HEK293 (cell line): ENCODE data around the gene JAZF1.

ENCODE experiments used
- CTCF ChIA-PET: fragments of 350-600 bp; formaldehyde crosslinking; extraction: SDS; loops from one replicate; lab custom pipeline; 2021; ENCODE audit warnings: antibody characterized with exemption; lab: Yijun Ruan, JAX
- POLR2A ChIA-PET: fragments of 300-600 bp; formaldehyde crosslinking; extraction: SDS; loops from one replicate; lab custom pipeline; 2020; ENCODE audit warnings: antibody characterized with exemption, inconsistent platforms; lab: Yijun Ruan, JAX
- H3K27ac ChIP-seq: fragments of 200-500 bp; sonication (Bioruptor generic); 2 replicates; pipeline ENCODE4 v1.5.1; 2014; ENCODE audit warnings: low read depth, low read length, control low read depth, inconsistent platforms; ENCODE audit errors: extremely low read depth
- H3K36me3 ChIP-seq, 2 experiments: fragments of 200-500 bp in 1 of 2; sonication (Bioruptor generic) in 1 of 2; 1 replicate in 1 of 2; 2 replicates in 1 of 2; pipeline ENCODE4 v1.5.1; 2014 to 2017; ENCODE audit warnings: inconsistent platforms in 2 of 2, low read length in 2 of 2; ENCODE audit not compliant: control insufficient read depth in 2 of 2, insufficient read depth in 1 of 2
- H3K4me1 ChIP-seq: fragments of 200-500 bp; sonication (Bioruptor generic); 2 replicates; pipeline ENCODE4 v1.5.1; 2014; ENCODE audit warnings: mild to moderate bottlenecking, low read length, inconsistent platforms; ENCODE audit not compliant: control insufficient read depth, insufficient read depth
- H3K4me3 ChIP-seq: 2 replicates; pipeline ENCODE4 v1.5.1; 2011; ENCODE audit warnings: low read depth, mild to moderate bottlenecking, control low read depth, low read length, moderate library complexity
- H3K9me3 ChIP-seq: fragments of 200-500 bp; sonication (Bioruptor generic); 2 replicates; pipeline ENCODE4 v1.5.1; 2014; ENCODE audit warnings: low read depth, low read length, inconsistent platforms; ENCODE audit not compliant: control insufficient read depth, insufficient read depth
- KLF7 ChIP-seq: fragments of 450-650 bp; formaldehyde crosslinking; IDR thresholded peaks from 2 replicates; pipeline ENCODE4 v1.5.1; 2016; ENCODE audit warnings: missing biosample characterization, missing genetic modification characterization, borderline replicate concordance
- ZBTB17 ChIP-seq: fragments of 450-650 bp; formaldehyde crosslinking; IDR thresholded peaks from 2 replicates; pipeline ENCODE4 v1.5.1; 2016; ENCODE audit warnings: missing biosample characterization, missing genetic modification characterization
- ZNF10 ChIP-seq: fragments of 450-650 bp; formaldehyde crosslinking; IDR thresholded peaks from 2 replicates; pipeline ENCODE4 v1.5.1; 2017; ENCODE audit warnings: missing biosample characterization, missing genetic modification characterization
- ZNF146 ChIP-seq: fragments of 450-650 bp; formaldehyde crosslinking; IDR thresholded peaks from 2 replicates; pipeline ENCODE4 v1.5.1; 2016; ENCODE audit warnings: missing biosample characterization, missing genetic modification characterization
- ZNF174 ChIP-seq: fragments of 450-650 bp; formaldehyde crosslinking; IDR thresholded peaks from 2 replicates; pipeline ENCODE4 v1.5.0; 2017; ENCODE audit warnings: missing biosample characterization, mild to moderate bottlenecking, missing genetic modification characterization
- ZNF221 ChIP-seq: fragments of 450-650 bp; formaldehyde crosslinking; IDR thresholded peaks from 2 replicates; pipeline ENCODE4 v1.5.1; 2017; ENCODE audit warnings: missing biosample characterization, missing genetic modification characterization, borderline replicate concordance
- ZNF514 ChIP-seq: fragments of 450-650 bp; formaldehyde crosslinking; IDR thresholded peaks from 2 replicates; pipeline ENCODE4 v1.5.1; 2016; ENCODE audit warnings: missing biosample characterization, missing genetic modification characterization
- ZNF549 ChIP-seq: fragments of 450-650 bp; IDR thresholded peaks from 2 replicates; pipeline ENCODE4 v1.5.1; 2018; ENCODE audit warnings: missing biosample characterization, missing genetic modification characterization, mild to moderate bottlenecking, inconsistent platforms, moderate library complexity
- ZNF658 ChIP-seq: fragments of 450-650 bp; formaldehyde crosslinking; IDR thresholded peaks from 2 replicates; pipeline ENCODE4; 2016; ENCODE audit warnings: missing biosample characterization, missing genetic modification characterization
- TF ChIP-seq, protein P1 (sequence below): fragments of 450-650 bp; formaldehyde crosslinking; IDR thresholded peaks from 2 replicates; pipeline ENCODE4 v1.5.1; 2016; ENCODE audit warnings: missing biosample characterization, missing genetic modification characterization
- TF ChIP-seq, protein P2 (sequence below): fragments of 450-650 bp; formaldehyde crosslinking; IDR thresholded peaks from 2 replicates; pipeline ENCODE4 v1.5.1; 2016; ENCODE audit warnings: missing biosample characterization, missing genetic modification characterization
- TF ChIP-seq, protein P3 (sequence below): fragments of 450-650 bp; formaldehyde crosslinking; IDR thresholded peaks from 2 replicates; pipeline ENCODE4 v1.5.1; 2016; ENCODE audit warnings: missing biosample characterization, missing genetic modification characterization
- TF ChIP-seq, protein P4 (sequence below): fragments of 450-650 bp; formaldehyde crosslinking; IDR thresholded peaks from 2 replicates; pipeline ENCODE4 v1.5.1; 2016; ENCODE audit warnings: missing biosample characterization, missing genetic modification characterization, borderline replicate concordance

Gene JAZF1

GRCh38 chr7:28155964-28156363, 24.6 kb downstream of the JAZF1 start:
- TF ChIP-seq ZNF10 (tag by site-specific recombination) = no peak
- peak; percentile 15; the same call in 1 of the 2 replicates for TF ChIP-seq ZBTB17 (tag by site-specific recombination)
- TF ChIP-seq, protein P1, sequence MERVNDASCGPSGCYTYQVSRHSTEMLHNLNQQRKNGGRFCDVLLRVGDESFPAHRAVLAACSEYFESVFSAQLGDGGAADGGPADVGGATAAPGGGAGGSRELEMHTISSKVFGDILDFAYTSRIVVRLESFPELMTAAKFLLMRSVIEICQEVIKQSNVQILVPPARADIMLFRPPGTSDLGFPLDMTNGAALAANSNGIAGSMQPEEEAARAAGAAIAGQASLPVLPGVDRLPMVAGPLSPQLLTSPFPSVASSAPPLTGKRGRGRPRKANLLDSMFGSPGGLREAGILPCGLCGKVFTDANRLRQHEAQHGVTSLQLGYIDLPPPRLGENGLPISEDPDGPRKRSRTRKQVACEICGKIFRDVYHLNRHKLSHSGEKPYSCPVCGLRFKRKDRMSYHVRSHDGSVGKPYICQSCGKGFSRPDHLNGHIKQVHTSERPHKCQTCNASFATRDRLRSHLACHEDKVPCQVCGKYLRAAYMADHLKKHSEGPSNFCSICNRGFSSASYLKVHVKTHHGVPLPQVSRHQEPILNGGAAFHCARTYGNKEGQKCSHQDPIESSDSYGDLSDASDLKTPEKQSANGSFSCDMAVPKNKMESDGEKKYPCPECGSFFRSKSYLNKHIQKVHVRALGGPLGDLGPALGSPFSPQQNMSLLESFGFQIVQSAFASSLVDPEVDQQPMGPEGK (tag by site-specific recombination) = no peak
- Histone ChIP-seq H3K27ac (no peak overlapping the region), H3K4me3 (no peak overlapping the region), H3K9me3 (no peaks in the 10 kb centered on the region), H3K4me1 (peaks cover 2% of the 10 kb centered on the region; the same call in 1 of the 2 replicates), H3K36me3 (no peaks in the 10 kb centered on the region)
- CTCF ChIA-PET = no interaction called here
- POLR2A ChIA-PET = no interaction called here

DNA sequence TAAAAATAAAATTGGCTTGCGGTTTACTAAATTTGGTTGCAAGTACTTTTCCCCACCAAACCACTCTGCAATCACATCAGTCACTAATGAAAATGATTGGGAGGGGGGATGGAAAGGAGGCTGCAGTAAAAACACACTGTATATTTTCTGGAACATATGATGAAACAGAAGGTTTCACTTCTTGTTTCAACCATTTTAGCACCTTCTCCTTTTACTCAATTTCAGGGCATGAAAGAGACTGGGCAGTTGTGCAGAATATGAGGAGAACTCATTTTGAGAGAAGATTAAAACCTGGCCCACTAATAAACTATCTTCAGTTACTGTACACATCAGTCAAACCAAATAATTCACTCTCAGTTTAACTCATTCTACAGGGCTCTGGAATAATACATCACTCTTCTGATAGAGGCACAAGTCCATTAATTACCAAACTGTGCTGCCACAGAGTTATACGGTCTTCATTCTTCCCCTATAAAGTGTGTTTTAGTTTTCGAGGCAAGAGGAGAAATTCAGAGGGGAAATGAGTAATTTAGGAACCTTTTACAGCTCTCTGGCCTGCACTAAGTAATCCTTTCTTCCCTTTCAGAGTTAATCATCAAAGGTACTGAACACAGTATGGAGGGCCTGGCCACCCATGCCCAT, 25.5 kb downstream of the JAZF1 start:
- ChIA-PET POLR2A (no interaction called here), CTCF (no interaction called here)
- H3K9me3 ChIP-seq = no peaks in the 10 kb centered on the region
- H3K27ac ChIP-seq = no peak overlapping the region; the same call in 1 of the 2 replicates
- peaks cover 2% of the 10 kb centered on the region; the same call in 1 of the 2 replicates for H3K4me1 ChIP-seq
- TF ChIP-seq, protein P2, sequence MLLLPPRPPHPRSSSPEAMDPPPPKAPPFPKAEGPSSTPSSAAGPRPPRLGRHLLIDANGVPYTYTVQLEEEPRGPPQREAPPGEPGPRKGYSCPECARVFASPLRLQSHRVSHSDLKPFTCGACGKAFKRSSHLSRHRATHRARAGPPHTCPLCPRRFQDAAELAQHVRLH (tag by site-specific recombination) = no peak
- no peak overlapping the region for H3K4me3 ChIP-seq
- no peaks in the 10 kb centered on the region for H3K36me3 ChIP-seq

- Histone ChIP-seq H3K27ac (no peak overlapping the region), H3K36me3 (no peaks in the 10 kb centered on the region), H3K4me3 (no peak overlapping the region)
- TF ChIP-seq ZNF549 (tag by site-specific recombination) = no peak
- TF ChIP-seq, all 188 proteins: peak for 0
- ChIA-PET CTCF (no interaction called here), POLR2A (no interaction called here)
- H3K9me3 ChIP-seq = no peaks in the 10 kb centered on the region
- H3K4me1 ChIP-seq = peaks cover 2% of the 10 kb centered on the region; the same call in 1 of the 2 replicates
These were observed 28.0 kb downstream of the JAZF1 start for GRCh38 chr7:28152594-28152993.

GRCh38 chr7:28151965-28152364, 28.6 kb downstream of the JAZF1 start:
- Histone ChIP-seq H3K4me3 (no peak overlapping the region), H3K36me3 (no peaks in the 10 kb centered on the region), H3K4me1 (peaks cover 2% of the 10 kb centered on the region; the same call in 1 of the 2 replicates), H3K9me3 (no peaks in the 10 kb centered on the region), H3K27ac (no peak overlapping the region)
- POLR2A ChIA-PET = no interaction called here
- CTCF ChIA-PET = interaction anchor here (0.6 kb wide), 1 partner anchor 1437 kb away, joined by 6 read pairs; no protein-coding TSS in a partner anchor
- TF ChIP-seq ZNF174 (tag by site-specific recombination) (no peak), ZNF221 (tag by site-specific recombination) (no peak), ZNF658 (tag by site-specific recombination) (no peak), ZNF514 (tag by site-specific recombination) (no peak), KLF7 (no peak), ZNF146 (no peak)
- TF ChIP-seq, protein P3, sequence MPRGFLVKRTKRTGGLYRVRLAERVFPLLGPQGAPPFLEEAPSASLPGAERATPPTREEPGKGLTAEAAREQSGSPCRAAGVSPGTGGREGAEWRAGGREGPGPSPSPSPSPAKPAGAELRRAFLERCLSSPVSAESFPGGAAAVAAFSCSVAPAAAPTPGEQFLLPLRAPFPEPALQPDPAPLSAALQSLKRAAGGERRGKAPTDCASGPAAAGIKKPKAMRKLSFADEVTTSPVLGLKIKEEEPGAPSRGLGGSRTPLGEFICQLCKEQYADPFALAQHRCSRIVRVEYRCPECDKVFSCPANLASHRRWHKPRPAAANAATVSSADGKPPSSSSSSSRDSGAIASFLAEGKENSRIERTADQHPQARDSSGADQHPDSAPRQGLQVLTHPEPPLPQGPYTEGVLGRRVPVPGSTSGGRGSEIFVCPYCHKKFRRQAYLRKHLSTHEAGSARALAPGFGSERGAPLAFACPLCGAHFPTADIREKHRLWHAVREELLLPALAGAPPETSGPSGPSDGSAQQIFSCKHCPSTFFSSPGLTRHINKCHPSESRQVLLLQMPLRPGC (tag by site-specific recombination) = no peak
- TF ChIP-seq, protein P4, sequence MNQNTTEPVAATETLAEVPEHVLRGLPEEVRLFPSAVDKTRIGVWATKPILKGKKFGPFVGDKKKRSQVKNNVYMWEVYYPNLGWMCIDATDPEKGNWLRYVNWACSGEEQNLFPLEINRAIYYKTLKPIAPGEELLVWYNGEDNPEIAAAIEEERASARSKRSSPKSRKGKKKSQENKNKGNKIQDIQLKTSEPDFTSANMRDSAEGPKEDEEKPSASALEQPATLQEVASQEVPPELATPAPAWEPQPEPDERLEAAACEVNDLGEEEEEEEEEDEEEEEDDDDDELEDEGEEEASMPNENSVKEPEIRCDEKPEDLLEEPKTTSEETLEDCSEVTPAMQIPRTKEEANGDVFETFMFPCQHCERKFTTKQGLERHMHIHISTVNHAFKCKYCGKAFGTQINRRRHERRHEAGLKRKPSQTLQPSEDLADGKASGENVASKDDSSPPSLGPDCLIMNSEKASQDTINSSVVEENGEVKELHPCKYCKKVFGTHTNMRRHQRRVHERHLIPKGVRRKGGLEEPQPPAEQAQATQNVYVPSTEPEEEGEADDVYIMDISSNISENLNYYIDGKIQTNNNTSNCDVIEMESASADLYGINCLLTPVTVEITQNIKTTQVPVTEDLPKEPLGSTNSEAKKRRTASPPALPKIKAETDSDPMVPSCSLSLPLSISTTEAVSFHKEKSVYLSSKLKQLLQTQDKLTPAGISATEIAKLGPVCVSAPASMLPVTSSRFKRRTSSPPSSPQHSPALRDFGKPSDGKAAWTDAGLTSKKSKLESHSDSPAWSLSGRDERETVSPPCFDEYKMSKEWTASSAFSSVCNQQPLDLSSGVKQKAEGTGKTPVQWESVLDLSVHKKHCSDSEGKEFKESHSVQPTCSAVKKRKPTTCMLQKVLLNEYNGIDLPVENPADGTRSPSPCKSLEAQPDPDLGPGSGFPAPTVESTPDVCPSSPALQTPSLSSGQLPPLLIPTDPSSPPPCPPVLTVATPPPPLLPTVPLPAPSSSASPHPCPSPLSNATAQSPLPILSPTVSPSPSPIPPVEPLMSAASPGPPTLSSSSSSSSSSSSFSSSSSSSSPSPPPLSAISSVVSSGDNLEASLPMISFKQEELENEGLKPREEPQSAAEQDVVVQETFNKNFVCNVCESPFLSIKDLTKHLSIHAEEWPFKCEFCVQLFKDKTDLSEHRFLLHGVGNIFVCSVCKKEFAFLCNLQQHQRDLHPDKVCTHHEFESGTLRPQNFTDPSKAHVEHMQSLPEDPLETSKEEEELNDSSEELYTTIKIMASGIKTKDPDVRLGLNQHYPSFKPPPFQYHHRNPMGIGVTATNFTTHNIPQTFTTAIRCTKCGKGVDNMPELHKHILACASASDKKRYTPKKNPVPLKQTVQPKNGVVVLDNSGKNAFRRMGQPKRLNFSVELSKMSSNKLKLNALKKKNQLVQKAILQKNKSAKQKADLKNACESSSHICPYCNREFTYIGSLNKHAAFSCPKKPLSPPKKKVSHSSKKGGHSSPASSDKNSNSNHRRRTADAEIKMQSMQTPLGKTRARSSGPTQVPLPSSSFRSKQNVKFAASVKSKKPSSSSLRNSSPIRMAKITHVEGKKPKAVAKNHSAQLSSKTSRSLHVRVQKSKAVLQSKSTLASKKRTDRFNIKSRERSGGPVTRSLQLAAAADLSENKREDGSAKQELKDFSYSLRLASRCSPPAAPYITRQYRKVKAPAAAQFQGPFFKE = no peak
